ENCODE data around the gene TOR1A.

GRCh38 chr9:129865668-129866320, 41.9 kb upstream of the TOR1A start:
- TF ChIP-seq CTCF (IDR thresholded peaks at IDR 0.05) (no peak), POLR2A (IDR thresholded peaks at IDR 0.05) (no peak)
